HCT116 (cell line): ENCODE data around the gene BRMS1. TPM values are rescaled to one million over a fixed set of nuclear protein-coding genes. Genes with fewer than 3 reads are reported as not detected.

ENCODE experiments used
- ATAC-seq: fragments of 200-7000 bp; cut with Tn5 transposase; 2 replicates; pipeline ENCODE4 v1.9.1; 2020; ENCODE audit warnings: mild to moderate bottlenecking, moderate library complexity
- BruUV-seq: library from RNA; stranded (reverse); fragments of 400-500 nt; replicated peaks from 2 replicates; lab custom pipeline; 2021; lab: Mats Ljungman, UMichigan
- CTCF ChIA-PET: fragments of 300-600 bp; sonication (Branson Sonifier 250); formaldehyde crosslinking; loops from one replicate; lab custom pipeline; 2021; ENCODE audit warnings: antibody characterized with exemption; lab: Charles Lee
- POLR2A ChIA-PET: fragments of 300-600, 350-600 bp; sonication (Branson Sonifier 250); formaldehyde crosslinking; loops from one replicate; lab custom pipeline; 2021; ENCODE audit warnings: antibody characterized with exemption; lab: Charles Lee
- RAD21 ChIA-PET, 2 experiments: fragments of 300-600 bp; sonication (Branson Sonifier 250); formaldehyde crosslinking; loops; one replicate each; lab custom pipeline; 2023; ENCODE audit warnings: low total read pairs in 2 of 2; ENCODE audit not compliant: uncharacterized antibody in 2 of 2, unreplicated experiment in 2 of 2, low non-redundant PET in 1 of 2; lab: Charles Lee
- DNase-seq: peaks from one replicate; pipeline ENCODE4 v3.0.0-alpha.2; 2010; ENCODE audit warnings: low read depth, low spot score
- H2AFZ ChIP-seq: fragments of 200-600 bp; shearing (Covaris generic), sonication (generic); 2 replicates; pipeline ENCODE4 v1.6.1; 2017; ENCODE audit warnings: low read depth, mixed run types, mixed read lengths, antibody characterized with exemption, low read length; ENCODE audit not compliant: poor library complexity, severe bottlenecking
- H3K27ac ChIP-seq: 2 replicates; pipeline ENCODE4 v1.5.1; 2012; ENCODE audit warnings: low read depth, low read length
- H3K27me3 ChIP-seq: fragments of 200-600 bp; sonication (generic); 2 replicates; pipeline ENCODE4 v1.6.1; 2016; ENCODE audit warnings: mixed run types, low read length, mixed read lengths; ENCODE audit not compliant: insufficient read depth
- H3K36me3 ChIP-seq, 2 experiments: fragments of 200-500 bp in 1 of 2; fragments of 200-600 bp in 1 of 2; sonication (Bioruptor generic) in 1 of 2; sonication (generic) in 1 of 2; 2 replicates each; pipeline versions ENCODE4 v1.5.1 to v1.6.1; 2014 to 2016; ENCODE audit warnings: low read length in 2 of 2, inconsistent platforms in 1 of 2, mixed read lengths in 1 of 2, mixed run types in 1 of 2; ENCODE audit not compliant: insufficient read depth in 2 of 2, control insufficient read depth in 1 of 2
- H3K4me1 ChIP-seq, 2 experiments: fragments of 200-600 bp in 1 of 2; sonication (generic) in 1 of 2; 2 replicates each; pipeline versions ENCODE4 v1.5.1 to v1.6.1; 2012 to 2017; ENCODE audit warnings: low read length in 2 of 2, inconsistent platforms in 1 of 2, mild to moderate bottlenecking in 1 of 2, mixed read lengths in 1 of 2, mixed run types in 1 of 2, moderate library complexity in 1 of 2; ENCODE audit not compliant: insufficient read depth in 2 of 2, control insufficient read depth in 1 of 2
- H3K4me2 ChIP-seq: fragments of 200-600 bp; sonication (generic); 2 replicates; pipeline ENCODE4 v1.6.1; 2017; ENCODE audit warnings: mixed run types, low read length, mixed read lengths
- H3K4me3 ChIP-seq, 2 experiments: fragments of 200-600 bp in 1 of 2; sonication (generic) in 1 of 2; replicated peaks in 1 of 2; 2 replicates each; pipeline ENCODE4 v1.5.1; 2011 to 2016; ENCODE audit warnings: low read length in 2 of 2, control low read depth in 1 of 2, low read depth in 1 of 2, mild to moderate bottlenecking in 1 of 2, mixed read lengths in 1 of 2, mixed run types in 1 of 2
- H3K79me2 ChIP-seq: fragments of 200-600 bp; sonication (generic); 2 replicates; pipeline ENCODE4 v1.6.1; 2017; ENCODE audit warnings: mild to moderate bottlenecking, mixed run types, low read length, moderate library complexity, mixed read lengths; ENCODE audit not compliant: insufficient read depth
- H3K9ac ChIP-seq: fragments of 200-600 bp; sonication (generic); 2 replicates; pipeline ENCODE4 v1.6.1; 2016; ENCODE audit warnings: low read length, mixed read lengths
- H3K9me2 ChIP-seq: fragments of 200-600 bp; sonication (generic), shearing (Covaris generic); 2 replicates; pipeline ENCODE4 v1.6.1; 2017; ENCODE audit warnings: mixed run types, mild to moderate bottlenecking, moderate library complexity; ENCODE audit not compliant: insufficient read depth
- H3K9me3 ChIP-seq, 2 experiments: fragments of 200-500 bp in 1 of 2; fragments of 200-600 bp in 1 of 2; sonication (Bioruptor generic) in 1 of 2; sonication (generic) in 1 of 2; 2 replicates each; pipeline ENCODE4 v1.6.1; 2014 to 2017; ENCODE audit warnings: low read length in 2 of 2, mixed read lengths in 2 of 2, inconsistent platforms in 1 of 2, low read depth in 1 of 2, mild to moderate bottlenecking in 1 of 2, mixed run types in 1 of 2, moderate library complexity in 1 of 2; ENCODE audit not compliant: control insufficient read depth in 1 of 2, insufficient read depth in 1 of 2
- H4K20me1 ChIP-seq: fragments of 200-600 bp; sonication (generic), shearing (Covaris generic); 2 replicates; pipeline ENCODE4 v1.6.1; 2017; ENCODE audit warnings: mixed run types, mild to moderate bottlenecking, moderate library complexity; ENCODE audit not compliant: insufficient read depth
- CBX3 ChIP-seq: IDR thresholded peaks from 2 replicates; pipeline ENCODE4 v1.6.1; 2012; ENCODE audit warnings: low read depth
- EGR1 ChIP-seq: IDR thresholded peaks from 2 replicates; pipeline ENCODE4 v1.6.1; 2012; ENCODE audit warnings: low read depth
- ELF1 ChIP-seq: IDR thresholded peaks from 2 replicates; pipeline ENCODE4 v1.6.1; 2012; ENCODE audit warnings: low read depth, borderline replicate concordance
- EZH2 ChIP-seq: fragments of 200-600 bp; sonication (generic); IDR thresholded peaks from 2 replicates; pipeline ENCODE4 v1.6.1; 2017; ENCODE audit warnings: antibody characterized with exemption, mixed run types
- EZH2phosphoT487 ChIP-seq: fragments of 200-600 bp; IDR thresholded peaks from 2 replicates; pipeline ENCODE4 v1.6.1; 2018; ENCODE audit warnings: antibody characterized with exemption, borderline replicate concordance
- FOSL1 ChIP-seq: IDR thresholded peaks from 2 replicates; pipeline ENCODE4 v1.6.1; 2012; ENCODE audit warnings: low read depth
- POLR2A ChIP-seq: IDR thresholded peaks from 2 replicates; pipeline ENCODE4 v1.7.0; 2011; ENCODE audit warnings: borderline replicate concordance; ENCODE audit not compliant: insufficient read depth, insufficient read length; ENCODE audit errors: extremely low read depth
- POLR2AphosphoS5 ChIP-seq: IDR thresholded peaks from 2 replicates; pipeline ENCODE4 v1.6.1; 2011; ENCODE audit warnings: mild to moderate bottlenecking, low read depth, low read length, moderate library complexity
- RAD21 ChIP-seq: IDR thresholded peaks from 2 replicates; pipeline ENCODE4 v1.6.1; 2012; ENCODE audit warnings: low read depth, mild to moderate bottlenecking
- SRF ChIP-seq: IDR thresholded peaks from 2 replicates; pipeline ENCODE4 v1.6.1; 2012; ENCODE audit warnings: low read depth
- TCF7L2 ChIP-seq: IDR thresholded peaks from 2 replicates; pipeline ENCODE4 v1.7.0; 2011; ENCODE audit warnings: borderline replicate concordance, inconsistent platforms; ENCODE audit not compliant: insufficient read depth, insufficient read length; ENCODE audit errors: extremely low read depth
- YY1 ChIP-seq: IDR thresholded peaks from 2 replicates; pipeline ENCODE4 v1.6.1; 2011; ENCODE audit warnings: low read length, low read depth, moderate library complexity, mild to moderate bottlenecking; ENCODE audit not compliant: insufficient replicate concordance; ENCODE audit errors: extremely low read depth
- ZFX ChIP-seq: fragments of 450-650 bp; IDR thresholded peaks from 2 replicates; pipeline ENCODE4 v1.6.1; 2017
- ZNF274 ChIP-seq: fragments of 200-500 bp; sonication (Bioruptor generic); IDR thresholded peaks from 2 replicates; pipeline ENCODE4 v1.6.1; 2014; ENCODE audit warnings: mild to moderate bottlenecking, low read depth, low read length, inconsistent platforms
- intact Hi-C: fragments of 100-400 bp; cut with micrococcal nuclease; formaldehyde crosslinking; loops from 2 replicates; pipeline ENCODE4 v1.10.0; 2022
- total RNA-seq: library from RNA; stranded (reverse); gene quantifications from one replicate; pipeline ENCODE4 v1.2.1, GENCODE V29; 2021; ENCODE audit not compliant: unreplicated experiment
- TF ChIP-seq, protein P1 (sequence below): IDR thresholded peaks from 2 replicates; pipeline ENCODE4 v1.6.1; 2012
- TF ChIP-seq, protein P2 (sequence below): IDR thresholded peaks from 2 replicates; pipeline ENCODE4 v1.6.1; 2012
- TF ChIP-seq, protein P3 (sequence below): IDR thresholded peaks from 2 replicates; pipeline ENCODE4 v1.6.1; 2012; ENCODE audit warnings: low read depth

BRMS1 gene
- total RNA-seq, 1 experiment from 2014 or later, result 42.1 TPM

DNA sequence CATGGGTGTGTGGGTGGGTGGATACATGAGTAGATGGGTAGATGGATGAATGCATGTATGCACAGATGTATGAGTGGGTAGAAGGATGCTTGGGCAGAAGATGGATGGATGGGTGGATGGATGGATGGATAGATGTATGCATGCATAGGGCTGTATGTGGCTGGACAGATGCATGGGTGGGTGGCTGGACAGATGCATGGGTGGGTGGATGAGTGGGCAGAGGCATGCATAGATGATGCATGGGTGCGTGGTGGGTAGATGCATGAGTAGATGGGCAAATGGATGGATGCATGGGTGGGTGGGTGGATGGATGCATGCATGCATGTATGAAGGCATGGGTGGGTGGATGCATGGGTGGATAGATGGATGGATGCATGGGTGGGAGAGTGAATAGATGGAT is 21.2 kb downstream of the BRMS1 start:
- POLR2A ChIA-PET, result no interaction called here
- H3K79me2 ChIP-seq, result no peaks in the 10 kb centered on the region
- TF ChIP-seq, protein P1, sequence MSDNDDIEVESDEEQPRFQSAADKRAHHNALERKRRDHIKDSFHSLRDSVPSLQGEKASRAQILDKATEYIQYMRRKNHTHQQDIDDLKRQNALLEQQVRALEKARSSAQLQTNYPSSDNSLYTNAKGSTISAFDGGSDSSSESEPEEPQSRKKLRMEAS, result no peak
- no peaks in the 10 kb centered on the region for H3K36me3 ChIP-seq
- intact Hi-C loops, result no loop called here
- CTCF ChIA-PET, result interaction anchor here (2.1 kb wide), 1 partner anchor 12 kb away, joined by 9 read pairs; no protein-coding TSS in a partner anchor
- no peaks in the 10 kb centered on the region for H3K9me3 ChIP-seq
- H3K27me3 ChIP-seq, result no peaks in the 10 kb centered on the region
- ATAC-seq (no peak), DNase-seq (no peak)
- no peak overlapping the region for H3K4me2 ChIP-seq
- H4K20me1 ChIP-seq, result no peaks in the 10 kb centered on the region
- H3K9ac ChIP-seq, result no peak overlapping the region
- RAD21 ChIA-PET, result no interaction called here
- H3K9me2 ChIP-seq, result no peaks in the 10 kb centered on the region
- H3K4me3 ChIP-seq, result no peak overlapping the region
- peaks cover 14 to 44% of the 10 kb centered on the region in 2 experiments for H3K4me1 ChIP-seq
- no TSS peak for BruUV-seq
- H2AFZ ChIP-seq, result no peak overlapping the region
- H3K27ac ChIP-seq, result no peak overlapping the region

DNA sequence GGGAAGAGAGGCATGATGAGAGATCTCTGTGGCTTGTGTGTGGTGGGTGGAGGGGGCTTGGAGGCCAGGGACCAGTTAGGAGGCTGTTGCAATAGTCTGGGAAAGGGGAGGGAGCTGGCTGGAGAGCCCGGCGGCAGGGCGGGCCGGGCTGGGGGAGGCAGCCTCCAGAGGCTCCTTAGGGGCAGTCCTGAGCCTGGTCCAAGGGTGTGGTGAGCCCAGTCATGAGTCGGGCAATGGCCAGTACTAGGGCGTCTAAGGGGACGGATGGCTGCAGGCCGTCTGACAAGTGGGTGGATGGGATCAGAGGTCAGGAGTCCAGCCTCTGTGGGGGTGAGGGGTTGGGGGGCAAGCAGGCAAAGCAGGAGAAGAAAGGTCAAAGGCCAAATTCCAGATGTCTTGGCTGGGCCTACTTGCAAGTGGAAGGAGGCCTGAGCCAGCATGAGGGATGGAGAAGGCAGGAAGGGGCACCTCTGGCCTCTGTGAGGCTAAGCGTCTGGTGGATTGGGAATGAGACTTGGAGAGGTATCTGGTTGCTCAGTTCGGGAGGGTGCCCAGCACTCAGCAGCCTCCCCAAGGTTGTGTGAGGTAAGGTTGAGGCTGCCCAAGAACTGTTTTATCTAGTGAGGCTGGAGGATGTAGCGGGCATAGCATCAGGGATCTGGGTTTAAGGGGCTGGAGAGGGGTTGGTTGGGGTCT is 22.0 kb downstream of the BRMS1 start:
- Histone ChIP-seq H3K9me2 (no peaks in the 10 kb centered on the region), H3K79me2 (no peaks in the 10 kb centered on the region), H3K36me3 (no peaks in the 10 kb centered on the region), H3K4me2 (no peak overlapping the region), H3K27me3 (no peaks in the 10 kb centered on the region), H4K20me1 (no peaks in the 10 kb centered on the region), H3K4me1 (peaks cover 7 to 36% of the 10 kb centered on the region in 2 experiments), H3K9me3 (no peaks in the 10 kb centered on the region), H2AFZ (no peak overlapping the region), H3K9ac (no peak overlapping the region), H3K27ac (no peak overlapping the region), H3K4me3 (no peak overlapping the region)
- ChIA-PET CTCF (interaction anchor here (1.4 kb wide), 1 partner anchor 10 kb away, joined by 6 read pairs; no protein-coding TSS in a partner anchor), POLR2A (interaction anchor here (1.8 kb wide), 1 partner anchor 11 kb away, joined by 7 read pairs; no protein-coding TSS in a partner anchor), RAD21 (no interaction called here)
- no TSS peak for BruUV-seq
- ATAC-seq (no peak), DNase-seq (no peak)
- intact Hi-C loops, result no loop called here
- TF ChIP-seq, protein P2, sequence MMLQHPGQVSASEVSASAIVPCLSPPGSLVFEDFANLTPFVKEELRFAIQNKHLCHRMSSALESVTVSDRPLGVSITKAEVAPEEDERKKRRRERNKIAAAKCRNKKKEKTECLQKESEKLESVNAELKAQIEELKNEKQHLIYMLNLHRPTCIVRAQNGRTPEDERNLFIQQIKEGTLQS, result no peak
- TF ChIP-seq ELF1 (no peak), SRF (no peak), ZNF274 (no peak), YY1 (no peak), ZFX (no peak), RAD21 (no peak), EZH2 (no peak), EGR1 (no peak), POLR2A (no peak), TCF7L2 (no peak), FOSL1 (no peak), CBX3 (no peak), POLR2AphosphoS5 (no peak), EZH2phosphoT487 (no peak)
- TF ChIP-seq, protein P3, sequence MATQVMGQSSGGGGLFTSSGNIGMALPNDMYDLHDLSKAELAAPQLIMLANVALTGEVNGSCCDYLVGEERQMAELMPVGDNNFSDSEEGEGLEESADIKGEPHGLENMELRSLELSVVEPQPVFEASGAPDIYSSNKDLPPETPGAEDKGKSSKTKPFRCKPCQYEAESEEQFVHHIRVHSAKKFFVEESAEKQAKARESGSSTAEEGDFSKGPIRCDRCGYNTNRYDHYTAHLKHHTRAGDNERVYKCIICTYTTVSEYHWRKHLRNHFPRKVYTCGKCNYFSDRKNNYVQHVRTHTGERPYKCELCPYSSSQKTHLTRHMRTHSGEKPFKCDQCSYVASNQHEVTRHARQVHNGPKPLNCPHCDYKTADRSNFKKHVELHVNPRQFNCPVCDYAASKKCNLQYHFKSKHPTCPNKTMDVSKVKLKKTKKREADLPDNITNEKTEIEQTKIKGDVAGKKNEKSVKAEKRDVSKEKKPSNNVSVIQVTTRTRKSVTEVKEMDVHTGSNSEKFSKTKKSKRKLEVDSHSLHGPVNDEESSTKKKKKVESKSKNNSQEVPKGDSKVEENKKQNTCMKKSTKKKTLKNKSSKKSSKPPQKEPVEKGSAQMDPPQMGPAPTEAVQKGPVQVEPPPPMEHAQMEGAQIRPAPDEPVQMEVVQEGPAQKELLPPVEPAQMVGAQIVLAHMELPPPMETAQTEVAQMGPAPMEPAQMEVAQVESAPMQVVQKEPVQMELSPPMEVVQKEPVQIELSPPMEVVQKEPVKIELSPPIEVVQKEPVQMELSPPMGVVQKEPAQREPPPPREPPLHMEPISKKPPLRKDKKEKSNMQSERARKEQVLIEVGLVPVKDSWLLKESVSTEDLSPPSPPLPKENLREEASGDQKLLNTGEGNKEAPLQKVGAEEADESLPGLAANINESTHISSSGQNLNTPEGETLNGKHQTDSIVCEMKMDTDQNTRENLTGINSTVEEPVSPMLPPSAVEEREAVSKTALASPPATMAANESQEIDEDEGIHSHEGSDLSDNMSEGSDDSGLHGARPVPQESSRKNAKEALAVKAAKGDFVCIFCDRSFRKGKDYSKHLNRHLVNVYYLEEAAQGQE, result no peak
- TF ChIP-seq, protein P1, result no peak
